GM12865 (cell line): Measurements from ENCODE around the gene DNMT1.

Source experiments
- DNase-seq: peaks from one replicate; pipeline ENCODE4 v3.0.0; 2010; ENCODE audit warnings: low read depth
- H3K4me3 ChIP-seq: 2 replicates; pipeline ENCODE4 v1.5.1; 2011; ENCODE audit warnings: mild to moderate bottlenecking, low read depth, low read length, control low read depth
- CTCF ChIP-seq: IDR thresholded peaks from 2 replicates; pipeline ENCODE4 v1.5.1; 2011; ENCODE audit warnings: low read length, control low read depth, low read depth, inconsistent platforms; ENCODE audit not compliant: insufficient read depth; ENCODE audit errors: missing control alignments

DNMT1 gene

GRCh38 chr19:10143681-10144080 is 51.1 kb downstream of the DNMT1 start:
- no peak for TF ChIP-seq CTCF
- H3K4me3 ChIP-seq, result no peak overlapping the region
- no peak for DNase-seq

DNA sequence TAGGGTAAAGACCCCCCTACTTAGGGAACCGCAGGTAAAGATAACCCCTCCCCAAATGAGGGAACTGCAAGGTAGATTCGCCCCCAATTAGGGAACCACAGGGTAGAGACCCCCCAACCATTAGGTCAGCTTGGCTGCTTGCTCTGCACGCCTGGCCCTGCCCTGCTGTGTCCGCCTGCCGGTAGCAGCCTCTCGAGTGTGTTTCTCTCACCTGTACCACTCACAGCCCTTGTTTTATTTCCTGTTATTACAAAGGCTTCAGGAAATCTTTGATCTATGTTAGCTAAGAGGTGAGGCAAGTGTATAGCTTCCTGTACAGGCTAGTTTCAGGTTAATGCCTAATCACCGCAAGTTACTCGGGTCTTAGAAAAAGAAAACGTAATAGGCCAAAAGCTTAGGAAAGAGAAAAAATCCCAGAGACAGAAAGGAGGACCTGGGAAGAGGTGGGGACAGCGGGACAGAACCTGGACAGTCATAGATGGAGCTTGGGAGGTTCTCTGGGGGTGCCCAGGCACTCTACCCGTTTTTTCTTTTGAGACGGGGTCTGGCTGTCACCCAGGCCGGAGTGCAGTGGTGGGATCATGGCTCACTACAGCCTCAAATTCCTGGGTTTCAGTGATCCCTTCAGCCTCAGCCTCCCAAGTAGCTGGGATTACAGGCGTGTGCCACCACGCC is 51.9 kb downstream of the DNMT1 start:
- H3K4me3 ChIP-seq, result no peak overlapping the region
- no peak for TF ChIP-seq CTCF
- no peak for DNase-seq

DNA sequence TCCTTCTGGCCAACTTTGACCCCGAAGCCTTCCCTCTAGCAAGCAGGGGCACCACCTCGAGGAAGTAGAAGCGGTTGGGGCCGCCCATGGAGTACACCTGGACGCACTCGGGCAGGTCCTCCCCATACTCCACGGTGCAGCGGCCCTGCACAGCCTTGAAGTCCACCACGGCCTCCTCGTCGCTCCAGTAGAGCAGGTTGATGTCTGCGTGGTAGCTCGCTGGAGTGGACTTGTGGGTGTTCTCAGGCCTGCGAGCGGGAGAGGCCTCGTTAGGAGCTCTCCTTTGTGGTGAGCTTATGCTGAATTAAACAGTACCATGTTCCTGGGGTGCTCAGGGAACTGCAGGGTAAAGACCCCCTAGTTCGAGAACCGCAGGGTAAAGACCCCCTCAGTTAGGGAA is 52.8 kb downstream of the DNMT1 start:
- no peak for DNase-seq
- no peak for TF ChIP-seq CTCF
- no peak overlapping the region for H3K4me3 ChIP-seq

DNA sequence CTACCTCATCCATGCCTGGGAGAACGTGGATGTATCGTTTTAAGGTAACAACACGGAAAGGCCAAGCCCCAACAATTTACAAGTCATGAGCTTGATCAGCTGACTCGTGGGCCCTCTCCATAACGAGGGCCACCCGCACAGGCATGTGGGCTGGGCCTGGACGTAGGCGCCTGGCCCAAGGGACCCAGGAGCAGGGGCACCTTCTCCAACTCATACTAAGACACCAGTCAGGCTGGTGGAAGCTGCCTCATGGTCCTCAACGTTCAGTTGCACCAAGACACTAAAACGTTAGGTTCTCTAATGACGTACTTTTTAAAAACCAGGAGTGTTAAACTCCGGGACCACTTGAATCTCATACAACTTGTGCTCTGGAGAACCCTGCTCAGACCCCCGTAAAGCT is 53.3 kb downstream of the DNMT1 start:
- TF ChIP-seq CTCF, result no peak
- DNase-seq, result no peak
- H3K4me3 ChIP-seq, result no peak overlapping the region

- no peak for DNase-seq
- TF ChIP-seq CTCF, result no peak
- no peak overlapping the region for H3K4me3 ChIP-seq
Observed at GRCh38 chr19:10139952-10140351, 54.8 kb downstream of the DNMT1 start.

DNA sequence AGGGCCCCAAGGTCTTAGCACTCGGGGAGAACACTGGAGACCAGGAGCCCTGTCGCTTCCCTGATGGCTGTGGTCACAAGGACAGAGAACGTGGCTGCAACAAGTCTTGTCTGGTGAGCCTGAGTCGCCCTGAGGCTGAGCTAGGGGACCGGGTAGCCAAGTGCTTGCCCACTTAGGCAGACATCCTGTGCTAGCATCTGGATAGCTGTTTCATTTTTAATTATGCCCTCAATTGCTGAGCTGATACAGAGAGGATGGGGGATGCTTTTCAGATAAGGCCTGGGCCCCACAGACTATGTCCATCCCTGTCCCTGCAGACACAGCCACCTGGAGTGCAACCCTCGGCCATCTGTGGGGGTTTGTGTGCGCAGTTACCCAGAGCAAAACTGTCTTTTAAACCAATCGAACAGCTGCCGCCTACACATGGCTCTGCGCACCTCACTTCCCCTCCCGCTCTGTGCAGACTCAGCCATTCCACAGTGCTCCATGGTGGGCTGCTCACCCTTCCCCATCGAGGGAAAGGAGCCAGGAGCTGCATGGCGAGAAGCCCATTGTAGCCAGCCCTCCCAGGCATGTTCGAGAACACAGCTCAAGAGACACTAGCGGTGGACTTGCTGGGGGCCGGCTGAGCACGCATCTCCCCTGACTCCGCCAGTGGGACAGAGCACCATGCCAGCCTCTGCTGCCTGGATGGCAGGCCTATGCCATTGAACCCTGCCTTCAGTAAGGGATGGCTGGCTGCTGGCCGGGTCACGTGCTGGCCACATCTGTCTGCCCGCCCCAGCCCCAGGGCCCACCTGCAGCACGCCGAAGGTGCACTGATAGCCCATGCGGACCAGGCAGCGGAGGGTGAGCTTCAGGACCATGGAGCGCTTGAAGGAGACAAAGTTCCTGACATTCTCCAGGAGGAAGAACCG is 55.6 kb downstream of the DNMT1 start:
- no peak overlapping the region for H3K4me3 ChIP-seq
- DNase-seq, result no peak
- no peak for TF ChIP-seq CTCF
